Central memory CD8-positive, alpha-beta T cell (primary cell): ENCODE measurements around the gene TANGO6.
"Not testable (repeated sequence)": the region's sequence is repeated elsewhere in the genome, so short reads cannot be mapped to it uniquely, and the experiment has no call there.

Experiments used
- ATAC-seq: fragments of 150-1000 bp; cut with Tn5 transposase; replicated peaks from 2 replicates; pipeline ENCODE4 v1.10.0; 2022; ENCODE audit warnings: mild to moderate bottlenecking, moderate FRiP score, moderate number of reproducible peaks; ENCODE audit not compliant: poor library complexity, severe bottlenecking; ENCODE audit errors: extremely low read depth
- DNase-seq, 2 donors: peaks; one replicate each; pipeline ENCODE4 v3.0.0; 2021; ENCODE audit warnings: low spot score in 2 of 2
- H3K27ac Mint-ChIP-seq: one replicate; pipeline ENCODE4 v1.8.0; 2022; ENCODE audit warnings: low read depth, mild to moderate bottlenecking, moderate library complexity, mixed read lengths
- H3K27me3 Mint-ChIP-seq: one replicate; pipeline ENCODE4 v1.8.0; 2022; ENCODE audit warnings: mixed read lengths
- H3K36me3 Mint-ChIP-seq: one replicate; pipeline ENCODE4 v1.8.0; 2022; ENCODE audit warnings: mild to moderate bottlenecking, moderate library complexity, mixed read lengths; ENCODE audit not compliant: insufficient read depth
- H3K4me1 Mint-ChIP-seq: one replicate; pipeline ENCODE4 v1.8.0; 2022; ENCODE audit warnings: mixed read lengths
- H3K4me3 Mint-ChIP-seq: one replicate; pipeline ENCODE4 v1.8.0; 2022; ENCODE audit warnings: mild to moderate bottlenecking, moderate library complexity, mixed read lengths
- H3K9me3 Mint-ChIP-seq: one replicate; pipeline ENCODE4 v1.8.0; 2022; ENCODE audit warnings: mixed read lengths

TANGO6 gene

GRCh38 chr16:68969338-68969737 lies 126.0 kb downstream of the TANGO6 start:
- DNase-seq = no peak
- no peak for ATAC-seq
- no peaks in the 10 kb centered on the region for H3K9me3 Mint-ChIP-seq
- no peaks in the 10 kb centered on the region for H3K4me1 Mint-ChIP-seq
- H3K4me3 Mint-ChIP-seq = no peak overlapping the region
- H3K27me3 Mint-ChIP-seq = no peaks in the 10 kb centered on the region
- H3K27ac Mint-ChIP-seq = no peak overlapping the region
- peaks cover 16% of the 10 kb centered on the region for H3K36me3 Mint-ChIP-seq

GRCh38 chr16:68972013-68972412 lies 128.7 kb downstream of the TANGO6 start:
- ATAC-seq (no peak), DNase-seq (no peak)
- Mint-ChIP-seq H3K9me3 (no peaks in the 10 kb centered on the region), H3K4me3 (no peak overlapping the region), H3K27me3 (no peaks in the 10 kb centered on the region), H3K4me1 (no peaks in the 10 kb centered on the region), H3K27ac (no peak overlapping the region), H3K36me3 (peaks cover 16% of the 10 kb centered on the region)

- Mint-ChIP-seq H3K27me3 (no peaks in the 10 kb centered on the region), H3K36me3 (peaks cover 16% of the 10 kb centered on the region), H3K27ac (no peak overlapping the region), H3K4me1 (no peaks in the 10 kb centered on the region), H3K4me3 (no peak overlapping the region), H3K9me3 (no peaks in the 10 kb centered on the region)
- no peak for DNase-seq
- no peak for ATAC-seq
These were observed 129.4 kb downstream of the TANGO6 start for GRCh38 chr16:68972720-68973119.

GRCh38 chr16:68973611-68974120 lies 130.3 kb downstream of the TANGO6 start:
- Mint-ChIP-seq H3K9me3 (no peaks in the 10 kb centered on the region), H3K36me3 (peaks cover 15% of the 10 kb centered on the region), H3K27me3 (no peaks in the 10 kb centered on the region), H3K27ac (no peak overlapping the region), H3K4me3 (no peak overlapping the region), H3K4me1 (no peaks in the 10 kb centered on the region)
- ATAC-seq (no peak), DNase-seq (no peak)

GRCh38 chr16:68978303-68978954 lies 135.1 kb downstream of the TANGO6 start:
- Mint-ChIP-seq H3K36me3 (peaks cover 20% of the 10 kb centered on the region), H3K27me3 (no peaks in the 10 kb centered on the region), H3K4me1 (no peaks in the 10 kb centered on the region), H3K4me3 (no peak overlapping the region), H3K27ac (no peak overlapping the region), H3K9me3 (no peaks in the 10 kb centered on the region)
- ATAC-seq (no peak), DNase-seq (no peak)

GRCh38 chr16:68980695-68981315 lies 137.5 kb downstream of the TANGO6 start:
- Mint-ChIP-seq H3K27ac (no peak overlapping the region), H3K4me3 (no peak overlapping the region), H3K27me3 (no peaks in the 10 kb centered on the region), H3K4me1 (no peaks in the 10 kb centered on the region), H3K9me3 (no peaks in the 10 kb centered on the region), H3K36me3 (peaks cover 18% of the 10 kb centered on the region)
- no peak for ATAC-seq
- no peak for DNase-seq

- H3K9me3 Mint-ChIP-seq = no peaks in the 10 kb centered on the region
- H3K4me3 Mint-ChIP-seq = no peak overlapping the region
- H3K27me3 Mint-ChIP-seq = no peaks in the 10 kb centered on the region
- H3K27ac Mint-ChIP-seq = no peak overlapping the region
- no peak for ATAC-seq
- no peak for DNase-seq
- H3K36me3 Mint-ChIP-seq = peaks cover 16% of the 10 kb centered on the region
- H3K4me1 Mint-ChIP-seq = no peaks in the 10 kb centered on the region
These were observed 138.6 kb downstream of the TANGO6 start for GRCh38 chr16:68981971-68982370.

GRCh38 chr16:68984467-68984866 lies 141.1 kb downstream of the TANGO6 start:
- Mint-ChIP-seq H3K4me3 (no peak overlapping the region), H3K9me3 (no peaks in the 10 kb centered on the region), H3K27me3 (no peaks in the 10 kb centered on the region), H3K36me3 (peaks cover 16% of the 10 kb centered on the region), H3K4me1 (no peaks in the 10 kb centered on the region), H3K27ac (no peak overlapping the region)
- ATAC-seq (no peak), DNase-seq (no peak)

- Mint-ChIP-seq H3K27ac (no peak overlapping the region), H3K4me3 (no peak overlapping the region), H3K9me3 (no peaks in the 10 kb centered on the region), H3K36me3 (peaks cover 10% of the 10 kb centered on the region), H3K27me3 (no peaks in the 10 kb centered on the region), H3K4me1 (no peaks in the 10 kb centered on the region)
- ATAC-seq = no peak
- no peak for DNase-seq
These were observed 141.9 kb downstream of the TANGO6 start for GRCh38 chr16:68985268-68985667.

GRCh38 chr16:68985855-68986254 lies 142.5 kb downstream of the TANGO6 start:
- Mint-ChIP-seq H3K4me3 (no peak overlapping the region), H3K27me3 (no peaks in the 10 kb centered on the region), H3K27ac (no peak overlapping the region), H3K36me3 (peaks cover 10% of the 10 kb centered on the region), H3K4me1 (no peaks in the 10 kb centered on the region), H3K9me3 (no peaks in the 10 kb centered on the region)
- ATAC-seq (no peak), DNase-seq (no peak)

GRCh38 chr16:68987734-68988457 lies 144.6 kb downstream of the TANGO6 start:
- no peaks in the 10 kb centered on the region for H3K27me3 Mint-ChIP-seq
- DNase-seq (no peak), ATAC-seq (no peak)
- H3K27ac Mint-ChIP-seq = no peak overlapping the region
- no peaks in the 10 kb centered on the region for H3K4me1 Mint-ChIP-seq
- no peak overlapping the region for H3K4me3 Mint-ChIP-seq
- H3K36me3 Mint-ChIP-seq = peaks cover 6% of the 10 kb centered on the region
- no peaks in the 10 kb centered on the region for H3K9me3 Mint-ChIP-seq

GRCh38 chr16:68990172-68990845 lies 147.0 kb downstream of the TANGO6 start:
- not testable (repeated sequence) for H3K4me1 Mint-ChIP-seq, H3K4me3 Mint-ChIP-seq, H3K27ac Mint-ChIP-seq, H3K9me3 Mint-ChIP-seq, H3K36me3 Mint-ChIP-seq, DNase-seq, H3K27me3 Mint-ChIP-seq, ATAC-seq
